ENCODE data around the gene STXBP5L.

- TF ChIP-seq CTCF (IDR thresholded peaks at IDR 0.05), result no peak
- no peak for TF ChIP-seq EZH2 (IDR thresholded peaks at IDR 0.05)
- TF ChIP-seq EZH2phosphoT487 (IDR thresholded peaks at IDR 0.05), result no peak
These were observed 522.7 kb downstream of the STXBP5L start for GRCh38 chr3:121430664-121431215.

Measured in neural progenitor cell (in vitro differentiated cells).